CD4-positive, alpha-beta T cell treated with Interleukin-2 at 100 ng/mL for 4 hours (primary cell): ENCODE results near the gene SNTG2.
"Not testable (repeated sequence)": the region's sequence is repeated elsewhere in the genome, so short reads cannot be mapped to it uniquely, and the experiment has no call there.

Source experiments
- DNase-seq: peaks from one replicate; pipeline ENCODE4 v3.0.0-alpha.2; 2020; ENCODE audit warnings: low spot score

The SNTG2 gene

DNA sequence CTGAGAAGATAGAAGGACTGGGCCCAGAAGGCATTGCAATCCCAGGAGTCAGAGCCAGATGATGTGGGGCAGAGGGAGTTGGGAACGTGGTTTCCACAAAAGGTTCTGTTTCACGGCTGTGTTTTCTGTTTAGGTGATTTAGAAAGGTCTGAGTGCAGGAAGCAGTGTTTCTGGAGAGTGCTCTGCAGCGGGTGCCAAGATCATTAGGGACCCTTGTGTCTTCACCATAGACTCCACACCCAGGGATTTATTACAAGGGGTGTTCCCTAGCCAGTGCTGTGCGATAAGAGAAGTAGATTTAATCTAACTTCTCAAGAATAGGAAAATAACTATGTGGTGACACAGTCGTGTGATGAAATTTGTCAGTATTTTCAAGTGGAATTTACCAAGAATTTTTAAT lies 241.5 kb downstream of the SNTG2 start:
- no peak for DNase-seq

- no peak for DNase-seq
Measured at GRCh38 chr2:1193801-1194200, 243.2 kb downstream of the SNTG2 start.

DNA sequence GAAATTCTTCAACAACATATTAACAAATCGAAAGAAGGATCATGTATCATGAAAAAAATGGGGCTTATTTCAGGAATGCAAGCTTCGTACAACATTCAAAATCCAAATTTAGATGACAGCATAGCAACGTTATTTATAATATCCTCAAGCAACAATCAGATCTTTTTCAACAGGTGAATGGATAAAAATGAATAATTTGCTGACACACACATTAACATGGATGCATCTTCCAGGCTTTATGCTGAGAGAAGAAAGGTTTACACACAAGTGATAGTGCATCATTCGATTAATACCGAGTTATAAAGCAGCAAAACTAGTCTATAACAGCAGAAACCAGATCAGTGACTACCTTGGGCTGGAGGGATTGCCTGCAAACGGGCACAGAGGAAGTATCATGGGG lies 253.1 kb downstream of the SNTG2 start:
- DNase-seq = no peak

DNA sequence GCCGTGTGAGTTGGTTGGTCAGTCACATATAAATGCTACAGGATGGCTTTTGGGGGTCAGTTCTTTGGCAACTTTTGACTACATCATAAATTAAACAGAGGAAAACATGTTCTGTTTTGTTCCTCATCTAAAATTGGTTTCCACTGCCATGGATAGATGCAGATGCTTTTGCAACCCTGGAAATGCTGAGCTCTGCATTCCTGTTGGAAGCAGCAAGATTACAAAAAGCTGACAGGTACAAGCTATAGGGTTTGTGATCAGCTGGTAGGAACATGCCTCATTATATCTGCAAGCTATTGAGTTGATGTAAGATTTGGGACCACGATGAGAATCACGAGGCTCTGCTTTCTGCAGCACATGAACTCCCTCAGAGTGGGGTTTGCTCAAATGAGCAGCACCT lies 255.2 kb downstream of the SNTG2 start:
- no peak for DNase-seq

DNA sequence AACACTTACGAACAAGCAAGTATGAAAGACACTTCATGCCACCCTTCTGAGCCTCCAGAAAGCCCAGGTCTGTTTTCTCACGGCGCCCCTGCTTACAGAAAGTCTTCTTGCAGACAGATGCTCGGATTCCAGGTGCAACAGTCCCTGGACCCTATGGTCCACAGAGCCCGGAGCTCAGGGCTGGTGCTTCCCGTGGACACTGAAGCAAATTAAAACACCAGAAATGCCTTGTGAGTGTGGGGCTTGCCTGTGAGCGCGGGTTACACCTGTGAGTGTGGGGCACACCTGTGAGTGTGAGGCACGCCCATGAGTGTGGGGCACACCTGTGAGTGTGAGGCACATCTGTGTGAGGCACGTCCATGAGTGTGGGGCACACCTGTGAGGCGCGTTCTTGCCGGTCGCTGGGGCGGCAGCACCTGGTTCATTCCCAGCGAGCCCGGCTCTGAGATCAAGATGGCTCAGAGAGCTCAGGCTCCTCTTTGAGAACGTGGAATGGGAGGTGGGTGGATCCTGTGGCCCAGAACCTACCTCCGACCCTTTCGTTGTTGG lies 257.4 kb downstream of the SNTG2 start:
- no peak for DNase-seq

DNA sequence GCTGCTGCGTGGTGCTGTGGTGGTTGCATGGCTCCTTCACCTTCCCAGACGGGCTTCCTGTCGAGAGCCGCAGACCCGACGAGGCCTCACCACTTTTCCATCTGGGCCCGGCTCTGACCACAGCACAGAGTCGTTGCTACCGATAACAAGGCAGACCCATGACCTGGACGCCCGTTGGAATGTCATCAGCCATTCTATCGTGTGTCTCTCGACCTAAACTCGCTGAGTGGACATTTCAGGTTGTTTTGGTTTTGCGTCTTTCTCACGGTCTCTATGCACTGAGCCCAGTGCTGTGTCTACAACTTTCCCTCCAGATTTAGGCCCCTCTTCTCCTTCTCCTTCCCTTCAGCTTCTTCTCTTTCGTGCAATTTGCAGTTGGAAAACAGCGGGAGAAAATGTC lies 257.9 kb downstream of the SNTG2 start:
- no peak for DNase-seq

DNA sequence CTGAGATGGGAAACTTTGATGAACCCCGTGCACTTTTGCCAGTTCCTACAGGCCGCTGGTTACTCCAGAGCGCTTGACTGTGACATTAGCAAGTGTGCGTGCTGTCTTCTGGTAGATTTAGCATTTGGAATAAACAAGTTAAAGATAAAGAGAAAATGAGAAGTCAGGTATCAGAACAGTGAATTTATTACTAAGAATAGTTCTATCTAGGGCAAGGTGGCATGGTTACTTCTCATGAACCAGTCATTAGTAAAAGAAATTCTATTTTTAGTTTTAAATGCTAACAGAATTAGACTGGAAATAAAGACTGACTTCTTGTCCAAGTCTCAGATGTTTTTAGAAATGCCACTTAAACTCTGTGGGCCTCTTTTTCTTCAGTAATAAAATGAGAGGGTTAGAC lies 258.6 kb downstream of the SNTG2 start:
- no peak for DNase-seq

DNA sequence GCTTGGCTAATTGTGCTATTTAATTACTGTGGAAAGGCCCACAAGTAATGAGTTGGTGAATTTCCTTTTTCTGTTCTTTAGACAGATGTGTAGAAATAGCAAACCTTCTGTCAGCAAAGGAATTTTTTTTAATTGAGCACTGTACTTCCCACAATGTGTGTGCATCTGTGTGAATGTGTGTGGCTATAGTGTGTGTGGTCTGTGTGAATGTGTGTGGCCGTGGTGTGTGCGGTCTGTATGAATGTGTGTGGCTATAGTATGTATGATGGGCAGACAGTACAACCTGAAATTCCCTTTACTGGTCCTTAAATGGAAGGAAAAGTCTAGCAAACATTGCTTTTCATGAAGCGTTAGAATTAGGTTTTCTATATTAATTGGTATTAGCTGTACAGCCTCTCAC lies 259.1 kb downstream of the SNTG2 start:
- no peak for DNase-seq

GRCh38 chr2:1210352-1210751 lies 259.7 kb downstream of the SNTG2 start:
- DNase-seq = no peak

DNA sequence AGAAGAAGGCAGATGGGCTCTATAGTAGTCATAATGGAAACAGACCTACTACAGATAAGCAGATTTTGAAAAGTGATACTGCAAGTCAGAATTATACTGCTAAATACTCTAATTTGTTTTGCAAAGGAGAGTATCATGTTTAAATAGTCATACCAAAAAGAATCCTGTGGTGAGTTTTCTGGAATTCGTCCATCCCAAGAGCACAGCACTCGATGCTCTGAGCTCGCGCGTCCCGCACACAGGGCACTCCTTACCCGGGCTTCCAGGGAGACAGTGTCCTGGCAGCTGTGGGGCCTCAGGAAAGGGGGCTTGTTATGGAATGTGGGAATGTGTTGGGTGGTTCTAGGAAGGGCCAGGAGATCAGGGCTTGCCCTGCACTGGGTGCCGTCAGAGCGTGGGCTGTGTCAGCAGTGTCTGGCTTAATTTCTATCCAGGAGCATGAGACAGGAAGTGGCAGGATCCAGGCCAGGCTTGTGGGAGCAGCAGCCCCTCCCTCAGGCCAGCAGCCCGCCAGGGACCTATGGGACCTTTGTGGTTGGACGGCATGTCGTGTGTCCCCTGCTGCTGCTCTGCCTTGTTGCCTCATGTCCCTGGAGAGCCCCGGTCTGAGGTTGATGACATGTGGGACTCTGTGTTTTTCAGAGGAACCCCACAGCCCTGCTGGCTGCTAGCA lies 269.4 kb downstream of the SNTG2 start:
- no peak for DNase-seq

GRCh38 chr2:1222056-1222455 lies 271.4 kb downstream of the SNTG2 start:
- no peak for DNase-seq

GRCh38 chr2:1223791-1224190 lies 273.1 kb downstream of the SNTG2 start:
- DNase-seq = no peak

- no peak for DNase-seq
Measured at GRCh38 chr2:1224901-1225300, 274.3 kb downstream of the SNTG2 start.

DNA sequence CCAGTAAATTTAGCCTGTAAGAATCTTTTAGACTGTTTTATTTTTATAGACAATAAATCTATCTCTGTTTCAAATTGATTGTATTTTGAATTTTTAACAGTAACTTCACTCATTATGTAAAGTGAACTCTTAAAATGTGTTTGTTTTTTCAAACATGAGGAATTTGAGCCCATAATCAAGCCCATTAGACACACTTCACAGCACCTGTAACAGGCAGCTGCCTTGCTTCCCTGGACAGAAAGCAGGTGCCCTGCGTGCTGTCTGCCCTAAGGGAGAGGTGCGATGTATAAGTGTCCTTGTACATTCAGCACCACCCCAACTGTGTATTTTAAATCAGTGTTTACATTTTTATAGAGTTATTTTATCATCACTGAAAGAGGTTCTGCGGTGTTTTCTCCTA lies 276.1 kb downstream of the SNTG2 start:
- no peak for DNase-seq

DNA sequence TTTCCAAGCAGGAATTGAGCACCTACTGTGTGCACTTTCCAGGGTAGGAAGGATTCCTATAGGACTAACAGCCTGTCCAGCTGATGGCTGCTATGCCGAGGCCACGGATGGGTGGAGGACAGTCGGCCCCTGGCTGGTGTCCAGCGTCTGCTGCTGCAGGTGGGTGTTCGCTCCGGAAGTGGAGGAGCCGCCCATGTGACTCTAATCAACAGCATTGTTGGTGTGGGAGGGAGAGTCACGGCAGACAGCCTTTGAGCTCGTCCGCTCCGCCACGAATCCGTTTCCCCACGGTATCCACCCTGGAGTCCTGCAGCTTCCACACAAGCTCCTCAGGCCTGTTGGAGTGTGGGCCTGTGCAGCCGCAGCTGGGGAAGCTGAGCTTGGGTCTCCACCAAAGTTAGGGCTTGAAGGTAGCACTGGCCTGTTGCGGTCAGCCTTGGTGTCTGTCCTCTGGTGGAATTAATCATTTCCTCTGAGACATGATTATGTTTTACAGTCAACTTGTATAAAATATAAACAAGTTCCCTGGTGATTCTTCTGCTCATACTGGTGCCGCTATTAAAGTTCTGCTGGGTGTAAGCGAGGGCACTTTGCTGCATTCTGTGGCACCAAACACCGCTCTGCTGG lies 276.7 kb downstream of the SNTG2 start:
- no peak for DNase-seq

DNA sequence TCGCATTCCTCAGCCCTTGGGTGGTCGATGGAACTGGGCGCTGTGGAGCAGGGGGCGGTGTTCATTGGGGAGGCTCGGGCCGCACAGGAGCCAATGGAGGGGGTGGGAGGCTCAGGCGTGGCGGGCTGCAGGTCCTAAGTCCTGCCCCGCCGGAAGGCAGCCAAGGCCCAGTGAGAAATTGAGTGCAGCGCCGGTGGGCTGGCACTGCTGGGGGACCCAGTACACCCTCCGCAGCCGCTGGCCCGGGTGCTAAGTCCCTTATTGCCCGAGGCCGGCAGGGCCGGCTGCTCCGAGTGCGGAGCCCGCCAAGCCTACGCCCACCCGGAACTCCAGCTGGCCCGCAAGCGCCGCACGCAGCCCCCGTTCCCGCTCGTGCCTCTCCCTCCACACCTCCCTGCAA lies 278.9 kb downstream of the SNTG2 start:
- DNase-seq = not testable (repeated sequence)

DNA sequence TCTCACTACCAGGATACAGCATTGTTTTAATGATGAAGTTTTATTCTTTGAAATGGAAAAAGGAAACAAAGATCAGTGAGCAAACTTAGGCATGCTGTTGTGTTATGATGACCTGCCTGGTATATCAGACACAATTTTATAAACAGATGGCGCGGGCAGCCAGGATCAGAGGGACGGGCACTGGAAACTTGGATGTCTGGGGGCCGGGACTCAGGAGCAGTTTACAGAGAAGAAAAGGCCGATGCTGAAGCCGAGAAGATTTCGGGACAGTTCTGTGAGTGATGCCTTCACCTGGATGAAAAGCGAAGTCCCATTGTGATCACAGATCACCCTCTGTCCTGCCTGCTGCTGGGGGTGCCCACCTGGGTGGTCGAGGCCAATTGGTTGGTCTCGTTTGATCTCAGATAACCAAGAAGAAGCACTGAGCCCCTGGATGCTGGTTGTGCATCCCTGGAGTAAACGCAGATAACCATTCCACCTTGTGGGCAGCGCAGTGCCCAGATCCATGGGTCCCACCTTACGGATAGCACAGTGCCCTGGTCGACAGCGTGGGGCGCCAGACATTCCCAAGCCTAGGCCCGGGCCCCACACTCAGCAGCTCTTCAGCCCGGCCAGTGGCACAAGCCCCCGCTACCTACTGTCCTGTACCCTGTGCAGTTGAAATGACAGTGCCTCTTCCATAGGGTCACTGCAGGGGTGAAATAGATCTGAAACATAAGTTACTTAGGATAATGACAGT lies 279.7 kb downstream of the SNTG2 start:
- no peak for DNase-seq

- no peak for DNase-seq
Measured at GRCh38 chr2:1231466-1232063, 280.9 kb downstream of the SNTG2 start.

GRCh38 chr2:1233281-1233680 lies 282.6 kb downstream of the SNTG2 start:
- DNase-seq = no peak

DNA sequence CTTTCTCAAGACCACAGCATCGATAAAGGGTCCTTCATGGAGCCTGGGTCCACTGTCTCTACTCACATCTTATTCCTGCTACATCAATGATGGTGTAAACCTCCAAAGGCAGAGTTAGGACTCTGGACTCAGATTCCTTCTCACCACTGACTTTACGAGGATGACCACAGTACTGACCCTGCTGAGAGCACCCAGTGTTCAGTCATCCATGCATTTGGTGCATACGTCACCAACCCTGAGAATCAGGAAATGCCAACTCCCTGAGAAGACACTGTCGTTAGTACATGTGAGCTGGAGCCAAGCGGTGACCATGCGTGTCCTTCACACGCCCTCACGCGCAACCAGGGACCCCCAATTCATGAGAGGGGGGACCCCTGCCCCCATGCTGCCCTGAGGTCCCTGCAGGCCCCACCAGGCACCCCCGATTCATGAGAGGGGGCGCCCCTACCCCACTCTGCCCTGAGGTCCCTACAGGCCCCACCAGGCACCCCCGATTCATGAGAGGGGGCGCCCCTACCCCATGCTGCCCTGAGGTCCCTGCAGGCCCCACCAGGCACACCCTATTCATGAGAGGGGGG lies 284.2 kb downstream of the SNTG2 start:
- no peak for DNase-seq

- DNase-seq = no peak
Measured at GRCh38 chr2:1235806-1236205, 285.2 kb downstream of the SNTG2 start.

- no peak for DNase-seq
Measured at GRCh38 chr2:1236606-1237005, 286.0 kb downstream of the SNTG2 start.
